ENCODE data around the gene MPP2.

The MPP2 gene

DNA sequence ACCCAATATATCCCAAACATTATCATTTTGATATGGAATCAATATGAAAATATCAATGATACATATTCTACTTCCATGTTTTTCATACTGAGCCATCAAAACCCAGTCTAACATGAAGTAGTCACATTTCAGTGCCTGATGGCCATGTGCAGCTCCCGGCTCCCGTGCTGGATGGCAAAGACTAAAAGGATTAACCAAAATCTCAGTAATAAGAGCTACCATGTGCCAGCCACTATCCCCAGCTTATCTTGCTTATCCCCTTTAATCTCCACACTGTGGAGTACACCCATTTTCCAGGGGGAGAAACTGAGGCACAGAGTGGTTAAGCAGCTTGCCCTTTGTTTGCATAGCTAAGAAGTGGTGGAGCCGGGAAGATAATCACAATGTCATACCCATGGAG lies 51.2 kb downstream of the MPP2 start:
- H3K36me3 Mint-ChIP-seq (ENCODE audit: low read depth), result no peaks in the 10 kb centered on the region
- H3K4me3 Mint-ChIP-seq, result no peak overlapping the region
- no peak overlapping the region for H3K27ac Mint-ChIP-seq
- no peaks in the 10 kb centered on the region for H3K9me3 Mint-ChIP-seq
- no peak for TF ChIP-seq CTCF (IDR thresholded peaks at IDR 0.05; ENCODE audit: unreplicated experiment in 3 of 3)
- peaks cover 28% of the 10 kb centered on the region for H3K27me3 Mint-ChIP-seq (ENCODE audit: low read depth)
- H3K4me1 Mint-ChIP-seq, result peaks cover 5% of the 10 kb centered on the region

DNA sequence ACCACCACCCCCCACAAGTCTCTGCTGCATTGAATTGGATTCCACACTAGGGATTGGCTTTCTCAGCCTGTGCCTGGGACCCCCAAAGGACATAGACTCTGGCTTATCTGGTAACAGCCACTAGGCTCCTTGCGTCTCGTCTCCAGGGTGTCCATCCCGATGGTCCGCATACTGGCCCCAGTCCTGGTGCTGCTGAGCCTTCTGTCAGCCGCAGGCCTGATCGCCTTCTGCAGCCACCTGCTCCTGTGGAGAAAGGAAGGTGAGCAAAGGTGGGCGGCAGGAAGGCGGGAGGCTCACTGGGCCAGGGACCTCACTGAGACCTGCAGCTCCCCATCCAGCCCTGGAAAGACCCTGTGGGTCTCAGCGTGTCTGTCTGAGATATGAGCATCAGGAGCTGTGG lies 52.3 kb downstream of the MPP2 start:
- no peak for TF ChIP-seq CTCF (IDR thresholded peaks at IDR 0.05; ENCODE audit: unreplicated experiment in 3 of 3)
- no peaks in the 10 kb centered on the region for H3K9me3 Mint-ChIP-seq
- no peak overlapping the region for H3K27ac Mint-ChIP-seq
- H3K4me3 Mint-ChIP-seq, result no peak overlapping the region
- no peaks in the 10 kb centered on the region for H3K36me3 Mint-ChIP-seq (ENCODE audit: low read depth)
- H3K4me1 Mint-ChIP-seq, result no peaks in the 10 kb centered on the region
- peaks cover 28% of the 10 kb centered on the region for H3K27me3 Mint-ChIP-seq (ENCODE audit: low read depth)

GRCh38 chr17:43854498-43854897 lies 52.8 kb downstream of the MPP2 start:
- no peak overlapping the region for H3K4me3 Mint-ChIP-seq
- no peak for TF ChIP-seq CTCF (IDR thresholded peaks at IDR 0.05; ENCODE audit: unreplicated experiment in 3 of 3)
- no peaks in the 10 kb centered on the region for H3K9me3 Mint-ChIP-seq
- H3K27me3 Mint-ChIP-seq (ENCODE audit: low read depth), result peaks cover 28% of the 10 kb centered on the region
- no peaks in the 10 kb centered on the region for H3K4me1 Mint-ChIP-seq
- no peak overlapping the region for H3K27ac Mint-ChIP-seq
- no peaks in the 10 kb centered on the region for H3K36me3 Mint-ChIP-seq (ENCODE audit: low read depth)

- Mint-ChIP-seq H3K4me1 (no peaks in the 10 kb centered on the region), H3K36me3 (ENCODE audit: low read depth) (no peaks in the 10 kb centered on the region), H3K9me3 (no peaks in the 10 kb centered on the region), H3K27me3 (ENCODE audit: low read depth) (peaks cover 28% of the 10 kb centered on the region), H3K27ac (no peak overlapping the region), H3K4me3 (no peak overlapping the region)
- no peak for TF ChIP-seq CTCF (IDR thresholded peaks at IDR 0.05; ENCODE audit: unreplicated experiment in 3 of 3)
These were observed 53.8 kb downstream of the MPP2 start for GRCh38 chr17:43853546-43853945.

DNA sequence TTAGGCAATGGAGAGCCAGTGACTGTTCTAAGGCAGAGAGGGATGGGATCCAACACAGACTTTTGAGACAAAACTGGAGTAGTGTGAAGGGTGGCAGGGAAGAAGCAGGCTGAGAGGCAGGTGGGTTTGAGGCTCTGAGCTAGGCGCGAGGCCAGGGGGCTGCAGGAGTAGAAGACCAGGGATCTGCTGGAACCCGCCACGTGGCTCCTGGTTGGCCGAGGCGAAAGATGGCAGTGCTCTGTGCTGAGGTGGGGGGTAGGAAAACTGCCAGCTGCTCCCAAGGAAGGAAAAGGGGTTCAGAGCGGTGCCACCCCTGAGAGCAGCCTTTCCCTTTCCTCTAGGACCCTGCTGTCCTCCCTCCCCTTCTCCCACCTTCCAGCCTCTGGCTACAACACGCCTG lies 54.8 kb downstream of the MPP2 start:
- Mint-ChIP-seq H3K36me3 (ENCODE audit: low read depth) (no peaks in the 10 kb centered on the region), H3K27me3 (ENCODE audit: low read depth) (peaks cover 25% of the 10 kb centered on the region), H3K4me1 (peaks cover under 1% of the 10 kb centered on the region), H3K9me3 (no peaks in the 10 kb centered on the region), H3K27ac (no peak overlapping the region), H3K4me3 (no peak overlapping the region)
- TF ChIP-seq CTCF (IDR thresholded peaks at IDR 0.05; ENCODE audit: unreplicated experiment in 3 of 3), result no peak

GRCh38 chr17:43849116-43849515 lies 58.2 kb downstream of the MPP2 start:
- Mint-ChIP-seq H3K27me3 (ENCODE audit: low read depth) (peaks cover 15% of the 10 kb centered on the region), H3K4me1 (peaks cover 20% of the 10 kb centered on the region), H3K9me3 (no peaks in the 10 kb centered on the region), H3K27ac (no peak overlapping the region), H3K4me3 (no peak overlapping the region), H3K36me3 (ENCODE audit: low read depth) (no peaks in the 10 kb centered on the region)
- TF ChIP-seq CTCF (IDR thresholded peaks at IDR 0.05; ENCODE audit: unreplicated experiment in 3 of 3), result no peak
